ENCODE results near the gene CD109. TPM values are rescaled to one million over a fixed set of nuclear protein-coding genes. Genes with fewer than 3 reads are reported as not detected.

Gene CD109
- total RNA-seq, 1 experiment from 2014 or later: 3.2 TPM

DNA sequence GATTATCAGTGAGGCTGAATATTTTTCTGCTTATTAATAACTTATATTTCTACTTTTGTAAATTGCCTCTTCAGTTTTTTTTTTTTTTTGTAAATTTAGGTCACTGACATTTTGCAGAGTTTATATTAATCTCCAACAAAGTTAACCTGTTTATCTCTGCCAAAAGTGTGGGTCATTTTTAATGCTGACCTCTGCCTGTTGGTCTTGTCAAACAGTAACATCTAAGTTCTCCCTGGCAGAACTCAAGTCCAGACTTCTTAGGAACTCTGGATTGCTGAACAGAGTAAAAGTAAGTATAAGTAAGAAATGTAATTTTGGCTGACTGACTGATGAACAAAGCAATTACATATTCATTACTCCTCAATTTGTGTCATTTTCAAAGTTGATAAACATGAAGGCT, 83.9 kb downstream of the CD109 start:
- DNase-seq: no peak
- no peaks in the 10 kb centered on the region for H3K27me3 Mint-ChIP-seq (ENCODE audit: low read depth)
- no peak overlapping the region for H2BK20ac ChIP-seq (ENCODE audit: low read depth, low read length, poor library complexity, severe bottlenecking)
- peaks cover 2% of the 10 kb centered on the region for H4K20me1 ChIP-seq (ENCODE audit: control insufficient read depth, insufficient read depth, insufficient read length)
- H4K8ac ChIP-seq (replicated peaks; ENCODE audit: insufficient read length, low read depth, low read length): no peak overlapping the region
- H3K4me1 Mint-ChIP-seq: no peaks in the 10 kb centered on the region
- H3K23me2 ChIP-seq (ENCODE audit: insufficient read length, low read depth, low read length, poor library complexity, severe bottlenecking): no peaks in the 10 kb centered on the region
- H3K18ac ChIP-seq (ENCODE audit: insufficient read length, low read depth, low read length): no peak overlapping the region
- no peak overlapping the region for H2BK5ac ChIP-seq (ENCODE audit: insufficient read length, low read length)
- no peak overlapping the region for H3K4ac ChIP-seq (ENCODE audit: low read depth, low read length)
- no peak overlapping the region for H3K23ac ChIP-seq (ENCODE audit: insufficient read length, low read depth, low read length)
- H3K4me3 Mint-ChIP-seq: no peak overlapping the region
- H3K56ac ChIP-seq (ENCODE audit: insufficient read length, low read depth, low read length): no peak overlapping the region
- no peak overlapping the region for H2BK120ac ChIP-seq (ENCODE audit: low read depth, low read length, poor library complexity, severe bottlenecking)
- TF ChIP-seq CTCF (conservative IDR thresholded peaks at IDR 0.05): no peak
- H4K91ac ChIP-seq (ENCODE audit: insufficient read length, low read depth, low read length): no peak overlapping the region
- H3K4me1 ChIP-seq (ENCODE audit: insufficient read depth, low read length): no peaks in the 10 kb centered on the region
- H3K79me2 ChIP-seq (ENCODE audit: insufficient read depth, low read length): no peaks in the 10 kb centered on the region
- H2AFZ ChIP-seq (ENCODE audit: low read length): no peak overlapping the region
- H3K27ac ChIP-seq (ENCODE audit: insufficient read length, low read depth, low read length): no peak overlapping the region
- H3K9me3 ChIP-seq (ENCODE audit: control insufficient read depth, low read depth, low read length): no peaks in the 10 kb centered on the region
- no peaks in the 10 kb centered on the region for H3K27me3 ChIP-seq (ENCODE audit: insufficient read depth, low read length)
- H3K79me1 ChIP-seq (ENCODE audit: insufficient read depth, low read depth, low read length, poor library complexity, severe bottlenecking): no peaks in the 10 kb centered on the region
- no peak overlapping the region for H3K4me2 ChIP-seq (ENCODE audit: insufficient read depth, insufficient read length, low read length)
- H3T11ph ChIP-seq (ENCODE audit: low read length): no peak overlapping the region
- H2BK12ac ChIP-seq (ENCODE audit: insufficient read length, low read depth, low read length): no peak overlapping the region
- no peak overlapping the region for H3K27ac Mint-ChIP-seq
- H2BK15ac ChIP-seq (ENCODE audit: low read depth, low read length): no peak overlapping the region
- H3K36me3 Mint-ChIP-seq (ENCODE audit: insufficient read depth in 1 of 3, low read depth in 3 of 3): no peaks in the 10 kb centered on the region
- H2AK5ac ChIP-seq (ENCODE audit: insufficient read length, low read length): no peak overlapping the region
- no peak overlapping the region for H4K5ac ChIP-seq (ENCODE audit: insufficient read length, low read depth, low read length)
- H3K9me3 Mint-ChIP-seq: no peaks in the 10 kb centered on the region
- no peak overlapping the region for H3K14ac ChIP-seq (ENCODE audit: insufficient read depth, low read length)
- H3K9ac ChIP-seq (ENCODE audit: extremely low read depth, insufficient read length, low read length): no peak overlapping the region
